PC-3 (cell line): ENCODE measurements around the gene KIF17. TPM values are rescaled to one million over a fixed set of nuclear protein-coding genes. Genes with fewer than 3 reads are reported as not detected.

Source experiments
- ATAC-seq: fragments of 200-7000 bp; cut with Tn5 transposase; 2 replicates; pipeline ENCODE4 v1.9.1; 2020; ENCODE audit warnings: mild to moderate bottlenecking, moderate library complexity
- BruUV-seq: library from RNA; stranded (reverse); fragments of 400-500 nt; replicated peaks from 2 replicates; lab custom pipeline; 2021; lab: Mats Ljungman, UMichigan
- CTCF ChIA-PET: fragments of 300-600 bp; sonication (Branson Sonifier 250); formaldehyde crosslinking; loops from one replicate; lab custom pipeline; 2022; ENCODE audit warnings: antibody characterized with exemption; lab: Charles Lee
- POLR2A ChIA-PET: fragments of 300-600 bp; sonication (Branson Sonifier 250); formaldehyde crosslinking; loops from one replicate; lab custom pipeline; 2022; ENCODE audit warnings: antibody characterized with exemption; ENCODE audit not compliant: unreplicated experiment; lab: Charles Lee
- DNase-seq: peaks from one replicate; pipeline ENCODE4 v3.0.0-alpha.2; 2015
- H2AFZ ChIP-seq: fragments of 300-600 bp; sonication (generic); 2 replicates; pipeline ENCODE4 v1.6.0; 2016; ENCODE audit warnings: antibody characterized with exemption, low read length
- H3F3A ChIP-seq: fragments of 300-600 bp; sonication (generic); one replicate; pipeline ENCODE4 v1.6.0; 2017; ENCODE audit warnings: antibody characterized with exemption, low read length, control low read depth, mild to moderate bottlenecking; ENCODE audit not compliant: unreplicated experiment
- H3K27ac ChIP-seq: fragments of 300-600 bp; sonication (generic); 2 replicates; pipeline ENCODE4 v1.5.1; 2016; ENCODE audit warnings: mild to moderate bottlenecking, low read length
- H3K27me3 ChIP-seq: fragments of 300-600 bp; sonication (generic); 2 replicates; pipeline ENCODE4 v1.6.1; 2016; ENCODE audit warnings: low read length, mixed read lengths
- H3K36me3 ChIP-seq: fragments of 300-600 bp; sonication (generic); 2 replicates; pipeline ENCODE4 v1.6.1; 2016; ENCODE audit warnings: low read depth, mixed run types, low read length, mixed read lengths
- H3K4me1 ChIP-seq: fragments of 300-600 bp; sonication (generic); 2 replicates; pipeline ENCODE4 v1.5.1; 2016; ENCODE audit warnings: low read length; ENCODE audit not compliant: insufficient read depth
- H3K4me2 ChIP-seq: fragments of 300-600 bp; sonication (generic); 2 replicates; pipeline ENCODE4 v1.6.0; 2016; ENCODE audit warnings: low read length
- H3K4me3 ChIP-seq: fragments of 300-600 bp; sonication (generic); 2 replicates; pipeline ENCODE4 v1.5.1; 2016; ENCODE audit warnings: mild to moderate bottlenecking, low read length, mixed read lengths
- H3K79me2 ChIP-seq: fragments of 300-600 bp; sonication (generic); 2 replicates; pipeline ENCODE4 v1.6.1; 2017; ENCODE audit warnings: low read length, mixed read lengths
- H3K9ac ChIP-seq: fragments of 300-600 bp; sonication (generic); 2 replicates; pipeline ENCODE4 v1.6.0; 2016; ENCODE audit warnings: mild to moderate bottlenecking, low read length
- H3K9me2 ChIP-seq: fragments of 300-600 bp; sonication (generic); replicated peaks from 2 replicates; pipeline ENCODE4 v1.6.1; 2016; ENCODE audit warnings: mixed run types, low read length, mixed read lengths
- H3K9me3 ChIP-seq: fragments of 300-600 bp; sonication (generic); 2 replicates; pipeline ENCODE4 v1.6.1; 2016; ENCODE audit warnings: low read length, mixed read lengths
- H4K20me1 ChIP-seq: fragments of 300-600 bp; sonication (generic); 2 replicates; pipeline ENCODE4 v1.6.1; 2016; ENCODE audit warnings: low read length, mixed read lengths
- EZH2 ChIP-seq: fragments of 300-600 bp; sonication (generic); IDR thresholded peaks from one replicate; pipeline ENCODE4 v1.6.1; 2017; ENCODE audit warnings: antibody characterized with exemption, mild to moderate bottlenecking, low read length; ENCODE audit not compliant: unreplicated experiment
- EZH2phosphoT487 ChIP-seq: fragments of 300-600 bp; sonication (generic); IDR thresholded peaks from 2 replicates; pipeline ENCODE4 v1.6.1; 2018; ENCODE audit warnings: mild to moderate bottlenecking, antibody characterized with exemption, low read length, borderline replicate concordance
- intact Hi-C: fragments of 100-400 bp; cut with micrococcal nuclease; formaldehyde crosslinking; loops from 2 replicates; pipeline ENCODE4 v1.9.0; 2023
- total RNA-seq: library from RNA; depleted of rRNA; stranded (reverse); fragments of >200 nt; gene quantifications from 2 replicates; pipeline ENCODE4 v1.2.3, GENCODE V29; 2014
- TF ChIP-seq, protein P1 (sequence below): fragments of 300-600 bp; sonication (generic); conservative IDR thresholded peaks from 2 replicates; pipeline ENCODE4 v1.5.1; 2017; ENCODE audit warnings: antibody characterized with exemption, low read depth, mild to moderate bottlenecking, low read length

KIF17 gene
- total RNA-seq, 1 experiment from 2014 or later = 0.33 TPM

GRCh38 chr1:20666146-20666545 lies 51.7 kb downstream of the KIF17 start:
- Histone ChIP-seq H4K20me1 (no peaks in the 10 kb centered on the region), H3K79me2 (peaks cover under 1% of the 10 kb centered on the region), H3K36me3 (no peaks in the 10 kb centered on the region), H3K27me3 (no peaks in the 10 kb centered on the region), H3K9ac (no peak overlapping the region), H3K4me3 (no peak overlapping the region), H3K27ac (no peak overlapping the region), H3K9me3 (no peaks in the 10 kb centered on the region), H3F3A (no peaks in the 10 kb centered on the region), H3K4me2 (no peak overlapping the region), H3K9me2 (no peaks in the 10 kb centered on the region), H2AFZ (no peak overlapping the region), H3K4me1 (no peaks in the 10 kb centered on the region)
- POLR2A ChIA-PET = no interaction called here
- no TSS peak for BruUV-seq
- no peak for ATAC-seq
- DNase-seq = no peak
- CTCF ChIA-PET = no interaction called here
- intact Hi-C loops = no loop called here
- TF ChIP-seq EZH2 (no peak), EZH2phosphoT487 (no peak)
- TF ChIP-seq, protein P1, sequence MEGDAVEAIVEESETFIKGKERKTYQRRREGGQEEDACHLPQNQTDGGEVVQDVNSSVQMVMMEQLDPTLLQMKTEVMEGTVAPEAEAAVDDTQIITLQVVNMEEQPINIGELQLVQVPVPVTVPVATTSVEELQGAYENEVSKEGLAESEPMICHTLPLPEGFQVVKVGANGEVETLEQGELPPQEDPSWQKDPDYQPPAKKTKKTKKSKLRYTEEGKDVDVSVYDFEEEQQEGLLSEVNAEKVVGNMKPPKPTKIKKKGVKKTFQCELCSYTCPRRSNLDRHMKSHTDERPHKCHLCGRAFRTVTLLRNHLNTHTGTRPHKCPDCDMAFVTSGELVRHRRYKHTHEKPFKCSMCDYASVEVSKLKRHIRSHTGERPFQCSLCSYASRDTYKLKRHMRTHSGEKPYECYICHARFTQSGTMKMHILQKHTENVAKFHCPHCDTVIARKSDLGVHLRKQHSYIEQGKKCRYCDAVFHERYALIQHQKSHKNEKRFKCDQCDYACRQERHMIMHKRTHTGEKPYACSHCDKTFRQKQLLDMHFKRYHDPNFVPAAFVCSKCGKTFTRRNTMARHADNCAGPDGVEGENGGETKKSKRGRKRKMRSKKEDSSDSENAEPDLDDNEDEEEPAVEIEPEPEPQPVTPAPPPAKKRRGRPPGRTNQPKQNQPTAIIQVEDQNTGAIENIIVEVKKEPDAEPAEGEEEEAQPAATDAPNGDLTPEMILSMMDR = no peak

DNA sequence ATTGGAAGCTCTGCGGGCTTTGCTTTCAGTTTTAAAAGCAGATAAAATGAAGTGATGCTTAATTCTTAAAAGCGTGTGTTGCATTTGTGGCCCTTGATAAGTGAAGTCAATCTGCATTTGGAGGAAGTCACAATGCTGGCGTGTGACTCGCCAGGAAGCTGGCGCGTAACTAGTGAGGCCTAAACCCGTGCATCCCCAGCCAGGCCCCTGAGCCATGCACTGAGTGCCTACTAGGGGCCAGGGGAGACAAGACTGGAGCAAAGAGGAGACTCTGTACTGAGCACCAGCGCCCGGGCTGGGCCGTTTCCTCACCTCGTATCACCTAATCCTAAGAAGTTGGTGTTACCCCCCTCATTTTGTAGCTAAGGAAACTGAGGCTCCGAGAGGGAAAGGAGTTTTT lies 52.1 kb downstream of the KIF17 start:
- TF ChIP-seq, protein P1 = no peak
- TF ChIP-seq EZH2phosphoT487 = no peak
- no peak for TF ChIP-seq EZH2
- ATAC-seq (no peak), DNase-seq (no peak)
- Histone ChIP-seq H3K4me1 (no peaks in the 10 kb centered on the region), H3K36me3 (no peaks in the 10 kb centered on the region), H4K20me1 (no peaks in the 10 kb centered on the region), H3K9ac (no peak overlapping the region), H3K4me2 (no peak overlapping the region), H3K27me3 (no peaks in the 10 kb centered on the region), H3K9me2 (no peaks in the 10 kb centered on the region), H2AFZ (no peak overlapping the region), H3F3A (no peaks in the 10 kb centered on the region), H3K9me3 (no peaks in the 10 kb centered on the region), H3K4me3 (no peak overlapping the region), H3K79me2 (peaks cover 5% of the 10 kb centered on the region), H3K27ac (no peak overlapping the region)
- ChIA-PET CTCF (no interaction called here), POLR2A (no interaction called here)
- intact Hi-C loops = no loop called here
- BruUV-seq = no TSS peak

DNA sequence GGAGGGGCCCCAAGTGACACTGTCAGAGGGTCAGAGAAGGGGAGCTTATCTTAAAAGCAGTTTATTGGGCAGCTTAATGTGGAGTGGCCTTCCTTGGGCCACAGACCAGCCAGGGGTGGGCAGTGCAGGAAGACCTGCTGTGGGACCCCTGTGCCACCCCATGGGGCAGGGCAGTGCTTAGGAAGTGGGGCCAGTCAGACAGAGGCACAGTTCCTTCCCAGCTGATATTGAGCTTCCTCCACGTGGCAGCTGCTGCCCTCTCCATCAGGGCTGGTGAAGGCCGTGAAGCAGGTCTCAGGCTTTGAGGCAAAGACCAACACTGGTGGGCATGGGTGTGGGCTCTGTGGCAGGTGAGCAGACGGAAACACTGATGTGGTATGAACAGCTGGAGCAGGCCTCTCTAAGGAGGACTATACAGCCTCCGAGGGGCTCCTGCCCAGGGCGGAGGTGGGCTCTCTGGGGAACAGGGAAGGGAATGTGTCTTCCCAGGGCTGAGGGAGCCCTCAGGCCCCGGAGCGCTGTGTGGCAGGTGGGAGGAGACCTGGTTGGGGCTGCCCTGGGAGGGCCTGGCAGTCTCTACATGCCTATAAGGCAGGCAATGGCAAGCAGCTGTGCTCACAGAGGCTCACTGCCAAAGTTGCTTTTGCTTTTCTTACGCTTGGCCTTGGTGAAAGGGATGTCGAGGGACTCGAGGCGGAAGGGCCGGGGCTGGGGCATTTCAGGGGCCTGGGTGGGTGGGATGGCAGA lies 53.7 kb downstream of the KIF17 start:
- no peaks in the 10 kb centered on the region for H3K36me3 ChIP-seq
- ChIA-PET CTCF (no interaction called here), POLR2A (no interaction called here)
- no peak for TF ChIP-seq EZH2phosphoT487
- no peaks in the 10 kb centered on the region for H3K27me3 ChIP-seq
- H3K4me1 ChIP-seq = peaks cover 8% of the 10 kb centered on the region; the same call in 1 of the 2 replicates
- H3K4me3 ChIP-seq = no peak overlapping the region
- no peak overlapping the region for H3K27ac ChIP-seq
- H4K20me1 ChIP-seq = no peaks in the 10 kb centered on the region
- H3F3A ChIP-seq = no peaks in the 10 kb centered on the region
- H3K79me2 ChIP-seq = peaks cover 21% of the 10 kb centered on the region
- BruUV-seq = no TSS peak
- intact Hi-C loops = loop anchor here (5.0 kb wide), 1 partner anchor 123 kb away; the partner anchor contains the start of gene HP1BP3
- H3K4me2 ChIP-seq = no peak overlapping the region
- H3K9ac ChIP-seq = no peak overlapping the region
- H3K9me2 ChIP-seq = no peaks in the 10 kb centered on the region
- H2AFZ ChIP-seq = no peak overlapping the region
- no peak for DNase-seq
- ATAC-seq = no peak
- no peaks in the 10 kb centered on the region for H3K9me3 ChIP-seq
